HG03108 (cell line): ENCODE data around the gene BCAS4.
"Not testable (repeated sequence)": the region's sequence is repeated elsewhere in the genome, so short reads cannot be mapped to it uniquely, and the experiment has no call there.

Experiments
- ATAC-seq: cut with Tn5 transposase; IDR thresholded peaks from one replicate; pipeline ENCODE4 v1.9.1; 2021; ENCODE audit warnings: moderate library complexity; ENCODE audit not compliant: unreplicated experiment

BCAS4 gene

GRCh38 chr20:50771419-50772080, 23.3 kb upstream of the BCAS4 start:
- ATAC-seq: not testable (repeated sequence)

GRCh38 chr20:50772420-50773185, 22.3 kb upstream of the BCAS4 start:
- no peak for ATAC-seq

- ATAC-seq: no peak
These were observed 20.3 kb upstream of the BCAS4 start for GRCh38 chr20:50774515-50774914.

GRCh38 chr20:50776122-50776817, 18.6 kb upstream of the BCAS4 start:
- no peak for ATAC-seq

- no peak for ATAC-seq
These were observed 17.5 kb upstream of the BCAS4 start for GRCh38 chr20:50777373-50777772.

GRCh38 chr20:50778994-50779393, 15.9 kb upstream of the BCAS4 start:
- ATAC-seq: not testable (repeated sequence)

- no peak for ATAC-seq
These were observed 11.5 kb upstream of the BCAS4 start for GRCh38 chr20:50783390-50783789.

GRCh38 chr20:50783903-50784302, 11.0 kb upstream of the BCAS4 start:
- ATAC-seq: no peak

- ATAC-seq: no peak
These were observed 10.4 kb upstream of the BCAS4 start for GRCh38 chr20:50784464-50784863.

GRCh38 chr20:50786703-50787102, 8.2 kb upstream of the BCAS4 start:
- ATAC-seq: no peak

GRCh38 chr20:50787181-50787580, 7.7 kb upstream of the BCAS4 start:
- no peak for ATAC-seq

GRCh38 chr20:50788045-50788991, 6.5 kb upstream of the BCAS4 start:
- ATAC-seq: no peak

- ATAC-seq: no peak
These were observed 4.8 kb upstream of the BCAS4 start for GRCh38 chr20:50789968-50790650.

GRCh38 chr20:50790651-50791277, 4.1 kb upstream of the BCAS4 start:
- peak; percentile 51 for ATAC-seq

- no peak for ATAC-seq
These were observed 1.9 kb upstream of the BCAS4 start for GRCh38 chr20:50792708-50793574.

- not testable (repeated sequence) for ATAC-seq
These were observed 1.3 kb upstream of the BCAS4 start for GRCh38 chr20:50793575-50794016.

- ATAC-seq: peak; percentile 0
These were observed 548 bp upstream of the BCAS4 start for GRCh38 chr20:50794181-50794845.

GRCh38 chr20:50797142-50797541, 2.3 kb downstream of the BCAS4 start:
- ATAC-seq: no peak
